Gastrocnemius medialis (tissue), 4 donors: ENCODE results near the gene BSPRY.

Source experiments
- POLR2A ChIP-seq, 2 donors: fragments of 450-650 bp; IDR thresholded peaks; one replicate each; pipeline ENCODE4 v1.6.1; 2017; ENCODE audit warnings: antibody characterized with exemption in 2 of 2, mild to moderate bottlenecking in 2 of 2, moderate library complexity in 2 of 2
- TF ChIP-seq, protein P1 (sequence below), 5 experiments: fragments of 450-650 bp in 3 of 5; fragments of 200-600 bp in 2 of 5; sonication (generic) in 2 of 5; IDR thresholded peaks in 4 of 5; conservative IDR thresholded peaks in 1 of 5; 1 replicate in 4 of 5; 2 replicates in 1 of 5; pipeline ENCODE4 v1.5.1; 2016 to 2019; ENCODE audit warnings: antibody characterized with exemption in 5 of 5, mild to moderate bottlenecking in 3 of 5, moderate library complexity in 3 of 5

- TF ChIP-seq, protein P1, sequence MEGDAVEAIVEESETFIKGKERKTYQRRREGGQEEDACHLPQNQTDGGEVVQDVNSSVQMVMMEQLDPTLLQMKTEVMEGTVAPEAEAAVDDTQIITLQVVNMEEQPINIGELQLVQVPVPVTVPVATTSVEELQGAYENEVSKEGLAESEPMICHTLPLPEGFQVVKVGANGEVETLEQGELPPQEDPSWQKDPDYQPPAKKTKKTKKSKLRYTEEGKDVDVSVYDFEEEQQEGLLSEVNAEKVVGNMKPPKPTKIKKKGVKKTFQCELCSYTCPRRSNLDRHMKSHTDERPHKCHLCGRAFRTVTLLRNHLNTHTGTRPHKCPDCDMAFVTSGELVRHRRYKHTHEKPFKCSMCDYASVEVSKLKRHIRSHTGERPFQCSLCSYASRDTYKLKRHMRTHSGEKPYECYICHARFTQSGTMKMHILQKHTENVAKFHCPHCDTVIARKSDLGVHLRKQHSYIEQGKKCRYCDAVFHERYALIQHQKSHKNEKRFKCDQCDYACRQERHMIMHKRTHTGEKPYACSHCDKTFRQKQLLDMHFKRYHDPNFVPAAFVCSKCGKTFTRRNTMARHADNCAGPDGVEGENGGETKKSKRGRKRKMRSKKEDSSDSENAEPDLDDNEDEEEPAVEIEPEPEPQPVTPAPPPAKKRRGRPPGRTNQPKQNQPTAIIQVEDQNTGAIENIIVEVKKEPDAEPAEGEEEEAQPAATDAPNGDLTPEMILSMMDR (IDR thresholded peaks at IDR 0.05 in 4 of 5, conservative IDR thresholded peaks at IDR 0.05 in 1 of 5) = no peak
- TF ChIP-seq POLR2A (IDR thresholded peaks at IDR 0.05) = no peak
Measured at GRCh38 chr9:113313261-113313660, 36.1 kb upstream of the BSPRY start.
